Measurements from ENCODE around the gene BMP7.
"Not testable (repeated sequence)": the region's sequence is repeated elsewhere in the genome, so short reads cannot be mapped to it uniquely, and the experiment has no call there.

Gene BMP7

DNA sequence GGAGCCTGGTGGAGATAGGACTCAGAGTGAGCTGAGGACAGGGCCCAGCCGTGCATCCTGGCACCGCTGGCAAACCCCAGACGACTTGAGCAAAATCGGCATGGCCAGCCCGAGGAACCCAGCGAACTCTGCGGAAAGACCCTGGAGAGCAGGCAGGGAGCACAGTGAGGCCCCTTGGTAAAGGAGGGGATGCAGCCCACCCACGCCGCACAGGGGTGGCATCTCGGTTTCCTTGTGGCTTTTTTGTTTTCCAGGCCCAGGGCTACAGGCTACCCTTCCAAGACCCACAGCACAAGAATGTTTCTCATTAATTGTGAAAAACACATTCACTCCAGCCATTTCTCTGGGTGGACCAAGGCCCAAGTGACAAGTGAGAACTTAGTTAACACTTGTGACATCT lies 71.4 kb downstream of the BMP7 start:
- TF ChIP-seq, protein P1, sequence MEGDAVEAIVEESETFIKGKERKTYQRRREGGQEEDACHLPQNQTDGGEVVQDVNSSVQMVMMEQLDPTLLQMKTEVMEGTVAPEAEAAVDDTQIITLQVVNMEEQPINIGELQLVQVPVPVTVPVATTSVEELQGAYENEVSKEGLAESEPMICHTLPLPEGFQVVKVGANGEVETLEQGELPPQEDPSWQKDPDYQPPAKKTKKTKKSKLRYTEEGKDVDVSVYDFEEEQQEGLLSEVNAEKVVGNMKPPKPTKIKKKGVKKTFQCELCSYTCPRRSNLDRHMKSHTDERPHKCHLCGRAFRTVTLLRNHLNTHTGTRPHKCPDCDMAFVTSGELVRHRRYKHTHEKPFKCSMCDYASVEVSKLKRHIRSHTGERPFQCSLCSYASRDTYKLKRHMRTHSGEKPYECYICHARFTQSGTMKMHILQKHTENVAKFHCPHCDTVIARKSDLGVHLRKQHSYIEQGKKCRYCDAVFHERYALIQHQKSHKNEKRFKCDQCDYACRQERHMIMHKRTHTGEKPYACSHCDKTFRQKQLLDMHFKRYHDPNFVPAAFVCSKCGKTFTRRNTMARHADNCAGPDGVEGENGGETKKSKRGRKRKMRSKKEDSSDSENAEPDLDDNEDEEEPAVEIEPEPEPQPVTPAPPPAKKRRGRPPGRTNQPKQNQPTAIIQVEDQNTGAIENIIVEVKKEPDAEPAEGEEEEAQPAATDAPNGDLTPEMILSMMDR (IDR thresholded peaks at IDR 0.05; ENCODE audit: insufficient read depth, missing control alignments), result no peak
- DNase-seq (ENCODE audit: insufficient read length, low spot score) (no peak), FAIRE-seq (no peak)

DNA sequence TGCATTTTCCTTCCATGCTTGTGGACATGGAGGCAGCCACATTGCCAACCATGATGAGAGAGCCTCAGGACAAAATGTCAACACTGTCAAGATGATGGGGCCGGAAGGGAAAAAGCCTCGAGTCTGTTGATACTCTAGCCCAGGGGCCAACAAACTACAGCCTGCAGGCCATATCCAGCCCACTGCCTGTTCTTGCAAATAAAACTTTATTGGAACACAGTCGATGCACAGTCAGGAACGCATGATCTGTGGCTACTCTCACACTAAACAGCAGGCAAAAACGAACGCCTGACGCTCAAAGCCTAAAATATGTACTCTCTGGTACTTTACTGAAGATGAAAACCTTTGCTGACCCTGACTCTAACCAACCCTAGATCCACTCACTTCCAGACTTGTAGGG lies 72.3 kb downstream of the BMP7 start:
- TF ChIP-seq, protein P1 (IDR thresholded peaks at IDR 0.05; ENCODE audit: insufficient read depth, missing control alignments), result no peak
- FAIRE-seq (no peak), DNase-seq (ENCODE audit: insufficient read length, low spot score) (no peak)

DNA sequence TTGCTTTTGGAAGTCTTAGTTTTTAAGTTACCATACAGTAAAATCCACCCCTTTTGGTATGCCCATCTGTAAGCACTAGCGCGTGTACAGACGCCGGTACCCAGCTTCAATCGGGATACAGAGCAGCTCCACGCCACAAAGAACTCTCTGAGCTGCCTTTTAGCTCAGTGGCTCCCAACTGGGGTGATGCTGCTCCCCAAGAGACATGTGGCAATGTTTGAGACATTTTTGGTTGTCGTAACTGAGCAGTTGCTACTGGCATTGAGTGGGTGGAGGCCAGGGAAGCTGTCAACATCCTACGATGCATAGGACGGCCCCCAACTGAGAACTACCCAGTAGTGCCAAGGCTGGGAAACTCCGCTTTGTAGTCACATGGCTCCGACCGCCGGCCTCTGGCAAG lies 73.3 kb downstream of the BMP7 start:
- FAIRE-seq, result no peak
- TF ChIP-seq, protein P1 (IDR thresholded peaks at IDR 0.05; ENCODE audit: insufficient read depth, missing control alignments), result no peak
- no peak for DNase-seq (ENCODE audit: insufficient read length, low spot score)

DNA sequence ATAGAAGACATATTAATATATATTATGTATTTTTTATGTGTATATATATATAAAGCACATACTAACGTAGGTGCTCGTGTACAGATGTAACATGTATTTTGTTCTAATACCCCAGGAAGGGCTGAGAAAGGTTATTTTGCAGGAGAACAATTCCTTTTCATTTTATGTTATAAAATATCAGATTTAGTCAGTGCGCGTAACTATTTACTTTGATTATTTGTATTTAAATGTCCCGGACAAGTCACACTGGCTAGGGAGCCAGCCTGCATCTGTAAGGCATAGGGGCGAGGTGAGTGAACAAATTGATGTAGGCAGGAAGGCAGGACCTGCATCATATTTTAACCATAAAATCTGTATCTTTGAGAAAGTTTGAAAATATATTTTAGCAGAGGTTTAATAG lies 74.1 kb downstream of the BMP7 start:
- no peak for FAIRE-seq

DNA sequence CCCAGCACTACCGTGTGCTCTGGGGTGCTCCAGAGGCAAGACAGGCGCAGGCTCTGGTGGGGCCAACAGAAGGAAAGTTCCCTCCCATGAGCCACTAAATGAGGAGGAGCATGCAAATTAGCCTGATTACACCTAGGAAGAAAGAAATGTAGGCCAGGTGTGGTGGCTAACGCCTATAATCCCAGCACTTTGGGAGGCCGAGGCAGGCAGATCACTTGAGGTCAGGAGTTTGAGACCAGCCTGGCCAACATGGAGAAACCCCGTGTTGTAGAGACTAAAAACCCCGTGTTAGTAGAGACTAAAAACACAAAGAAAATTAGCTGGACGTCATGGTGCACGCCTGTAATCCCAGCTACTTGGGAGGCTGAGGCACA lies 75.2 kb downstream of the BMP7 start:
- not testable (repeated sequence) for DNase-seq (ENCODE audit: insufficient read length, low spot score); FAIRE-seq

More for the DNA sequence above, 74.1 kb downstream of the BMP7 start:
- TF ChIP-seq, protein P1 (IDR thresholded peaks at IDR 0.05; ENCODE audit: insufficient read depth, missing control alignments), result no peak
- DNase-seq (ENCODE audit: insufficient read length, low spot score), result no peak

DNA sequence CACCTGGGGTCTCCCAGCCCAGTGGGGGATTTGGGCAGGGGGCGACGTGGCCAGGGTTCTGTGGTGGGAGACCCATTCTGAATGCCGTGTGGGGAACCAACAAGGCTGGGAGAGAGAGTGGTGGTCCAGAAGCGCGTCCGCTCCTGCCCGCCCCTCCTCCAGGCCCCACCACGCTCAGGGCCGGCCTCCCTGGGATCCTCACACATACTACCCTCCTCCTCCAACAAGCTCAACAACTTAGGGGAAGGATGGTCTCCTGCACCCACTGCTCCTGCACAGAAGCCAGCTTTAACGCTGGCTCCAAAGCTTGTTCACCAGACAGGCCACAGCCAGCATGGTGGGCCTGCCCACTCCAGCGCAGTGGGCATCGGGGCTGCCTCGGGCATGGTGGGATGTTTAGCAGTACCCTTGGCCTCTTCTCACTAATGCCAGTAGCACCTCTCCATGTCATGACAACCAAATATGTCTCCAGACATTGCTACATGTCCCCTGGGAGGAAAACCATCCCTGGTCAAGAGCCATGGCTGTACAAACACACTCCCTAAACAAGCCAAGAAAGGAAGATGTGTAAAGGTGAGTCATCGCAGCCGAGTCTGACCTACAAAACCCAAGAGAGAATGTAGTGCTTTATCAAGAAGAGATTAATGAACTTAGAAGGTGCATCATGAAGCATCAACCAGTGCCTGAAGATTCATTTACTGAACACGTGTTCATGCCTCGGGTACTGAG lies 75.7 kb downstream of the BMP7 start:
- DNase-seq (ENCODE audit: insufficient read length, low spot score) (no peak), FAIRE-seq (no peak)
- TF ChIP-seq, protein P1 (IDR thresholded peaks at IDR 0.05; ENCODE audit: insufficient read depth, missing control alignments), result no peak

DNA sequence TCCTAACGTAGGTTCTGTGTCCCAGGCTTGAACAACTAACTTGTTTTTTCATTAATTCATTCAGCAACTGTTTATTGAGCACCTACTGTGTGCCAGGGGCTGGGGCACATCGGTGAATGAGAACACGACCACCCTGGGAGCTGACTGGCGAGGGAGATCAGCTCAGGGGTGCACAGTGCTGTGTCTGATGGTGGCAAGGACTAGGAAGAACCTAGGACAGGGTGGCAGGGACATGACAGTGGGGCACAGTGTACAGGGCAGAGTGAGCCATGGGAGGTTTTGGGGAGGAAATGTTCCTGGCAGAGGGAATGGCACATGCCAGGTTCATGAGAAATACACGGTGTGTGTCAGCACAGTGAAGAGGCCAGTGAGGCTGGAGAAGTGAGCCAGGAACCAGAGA lies 76.7 kb downstream of the BMP7 start:
- TF ChIP-seq, protein P1 (IDR thresholded peaks at IDR 0.05; ENCODE audit: insufficient read depth, missing control alignments), result no peak
- no peak for FAIRE-seq
- DNase-seq (ENCODE audit: insufficient read length, low spot score), result no peak

Data from D721Med (cell line).